ENCODE data around the gene DLX3.

GRCh38 chr17:50029185-50029584, 34.2 kb upstream of the DLX3 start:
- no peak for TF ChIP-seq ATF6 (CRISPR knock-in tag; IDR thresholded peaks at IDR 0.05)
- TF ChIP-seq ESRRA (CRISPR knock-in tag; IDR thresholded peaks at IDR 0.05; ENCODE audit: borderline replicate concordance) = no peak
- no peak for TF ChIP-seq CREB1 (CRISPR knock-in tag; IDR thresholded peaks at IDR 0.05)
- TF ChIP-seq CREM (CRISPR knock-in tag; IDR thresholded peaks at IDR 0.05) = no peak
- TF ChIP-seq NR3C1 (CRISPR knock-in tag; conservative IDR thresholded peaks at IDR 0.05; ENCODE audit: low read depth) = no peak
- no peak for TF ChIP-seq E2F4 (CRISPR knock-in tag; IDR thresholded peaks at IDR 0.05; ENCODE audit: borderline replicate concordance, low read depth)
- TF ChIP-seq IRF1 (CRISPR knock-in tag; IDR thresholded peaks at IDR 0.05) = no peak
- no peak for TF ChIP-seq SP1 (CRISPR knock-in tag; conservative IDR thresholded peaks at IDR 0.05)
- no peak for TF ChIP-seq MXD4 (CRISPR knock-in tag; IDR thresholded peaks at IDR 0.05; ENCODE audit: borderline replicate concordance)
- no peak for TF ChIP-seq CTCF (IDR thresholded peaks at IDR 0.05)
- no peak for TF ChIP-seq USF1 (CRISPR knock-in tag; IDR thresholded peaks at IDR 0.05)

Measured in WTC11 (cell line).